ENCODE results near the gene TEX52.

The TEX52 gene

GRCh38 chr12:2825132-2825531, 31.7 kb downstream of the TEX52 start:
- no peak overlapping the region for H3K4me3 ChIP-seq (replicated peaks in 1 of 2; ENCODE audit: low read depth in 2 of 2, low read length in 2 of 2)
- TF ChIP-seq CTCF (IDR thresholded peaks at IDR 0.05; ENCODE audit: low read depth, low read length): no peak
- no peak for DNase-seq (ENCODE audit: low read depth in 2 of 2)

GRCh38 chr12:2824541-2824940, 32.3 kb downstream of the TEX52 start:
- DNase-seq (ENCODE audit: low read depth in 2 of 2): peak in 1 of 2 donors; percentile 37
- TF ChIP-seq CTCF (IDR thresholded peaks at IDR 0.05; ENCODE audit: low read depth, low read length): no peak
- no peak overlapping the region for H3K4me3 ChIP-seq (replicated peaks in 1 of 2; ENCODE audit: low read depth in 2 of 2, low read length in 2 of 2)

GRCh38 chr12:2823483-2823882, 33.4 kb downstream of the TEX52 start:
- DNase-seq (ENCODE audit: low read depth in 2 of 2): no peak
- no peak for TF ChIP-seq CTCF (IDR thresholded peaks at IDR 0.05; ENCODE audit: low read depth, low read length)
- no peak overlapping the region for H3K4me3 ChIP-seq (replicated peaks in 1 of 2; ENCODE audit: low read depth in 2 of 2, low read length in 2 of 2)

- TF ChIP-seq CTCF (IDR thresholded peaks at IDR 0.05; ENCODE audit: low read depth, low read length): no peak
- H3K4me3 ChIP-seq (replicated peaks in 1 of 2; ENCODE audit: low read depth in 2 of 2, low read length in 2 of 2): no peak overlapping the region
- no peak for DNase-seq (ENCODE audit: low read depth in 2 of 2)
These were observed 36.4 kb downstream of the TEX52 start for GRCh38 chr12:2820432-2820831.

DNA sequence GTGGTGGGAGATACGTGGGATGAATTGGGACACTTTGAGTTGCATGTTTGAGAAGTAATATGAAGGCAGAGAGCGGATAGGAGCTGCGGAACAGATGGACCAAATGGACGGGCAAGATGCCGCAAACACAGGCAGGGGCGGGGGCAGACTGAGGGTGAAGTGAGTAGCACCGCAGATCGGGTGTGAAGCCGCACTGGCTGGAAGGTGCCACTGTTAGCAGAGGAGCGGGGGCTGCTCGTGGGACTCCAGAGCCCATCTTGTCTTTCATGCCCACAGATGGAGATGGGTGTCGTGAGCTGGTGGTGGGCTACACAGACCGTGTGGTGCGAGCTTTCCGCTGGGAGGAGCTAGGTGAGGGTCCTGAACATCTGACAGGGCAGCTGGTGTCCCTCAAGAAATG, 37.0 kb downstream of the TEX52 start:
- no peak for TF ChIP-seq CTCF (IDR thresholded peaks at IDR 0.05; ENCODE audit: low read depth, low read length)
- no peak for DNase-seq (ENCODE audit: low read depth in 2 of 2)
- H3K4me3 ChIP-seq (replicated peaks in 1 of 2; ENCODE audit: low read depth in 2 of 2, low read length in 2 of 2): no peak overlapping the region

GRCh38 chr12:2813214-2814185, 43.3 kb downstream of the TEX52 start:
- peak overlapping the region; percentile 78 to 91 for H3K4me3 ChIP-seq (replicated peaks in 1 of 2; ENCODE audit: low read depth in 2 of 2, low read length in 2 of 2)
- DNase-seq (ENCODE audit: low read depth in 2 of 2): peak; percentile 77 to 83
- peak; percentile 81 for TF ChIP-seq CTCF (IDR thresholded peaks at IDR 0.05; ENCODE audit: low read depth, low read length)

Measured in cardiac fibroblast (primary cell).